ENCODE results near the gene VSIG10L.
A peak's percentile ranks its signal among the peaks of the same experiment; 100 is the strongest.

VSIG10L gene

DNA sequence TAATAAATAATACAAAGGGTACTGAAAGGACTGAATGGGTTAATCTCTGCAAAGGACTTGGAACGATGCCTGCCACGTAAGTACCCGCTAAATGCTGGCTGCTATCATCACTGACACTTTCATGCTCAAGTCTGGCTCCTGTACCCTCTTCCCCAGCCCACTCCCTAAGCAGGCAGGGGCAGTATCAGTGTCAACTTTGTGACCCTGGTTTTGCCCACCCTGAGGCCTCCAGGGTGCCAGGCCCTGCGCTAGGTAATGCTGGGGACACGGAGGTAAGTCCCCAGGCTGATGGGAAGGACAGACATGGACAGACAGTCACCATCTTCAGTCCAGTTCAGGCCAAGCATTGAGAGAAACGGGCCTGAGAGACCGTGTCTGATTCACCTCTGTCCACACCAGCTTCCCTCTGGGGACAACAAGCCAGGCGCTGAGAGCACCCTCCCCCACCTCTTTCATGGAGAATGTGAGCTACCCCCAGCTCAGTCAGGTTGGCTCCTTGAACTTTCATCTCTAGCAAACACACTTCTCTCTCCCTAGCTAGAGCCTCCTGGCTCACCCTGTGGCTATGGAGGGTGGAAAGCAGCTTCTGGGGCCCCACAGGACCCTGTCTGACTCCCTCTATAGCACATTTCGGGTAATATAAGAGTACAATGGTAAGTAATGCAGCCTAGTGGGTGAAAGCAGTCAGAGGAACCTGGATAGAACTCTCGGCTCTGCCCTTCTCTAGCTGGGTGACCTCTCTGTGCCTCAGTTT is 23.4 kb upstream of the VSIG10L start:
- DNase-seq = peak; percentile 38

DNA sequence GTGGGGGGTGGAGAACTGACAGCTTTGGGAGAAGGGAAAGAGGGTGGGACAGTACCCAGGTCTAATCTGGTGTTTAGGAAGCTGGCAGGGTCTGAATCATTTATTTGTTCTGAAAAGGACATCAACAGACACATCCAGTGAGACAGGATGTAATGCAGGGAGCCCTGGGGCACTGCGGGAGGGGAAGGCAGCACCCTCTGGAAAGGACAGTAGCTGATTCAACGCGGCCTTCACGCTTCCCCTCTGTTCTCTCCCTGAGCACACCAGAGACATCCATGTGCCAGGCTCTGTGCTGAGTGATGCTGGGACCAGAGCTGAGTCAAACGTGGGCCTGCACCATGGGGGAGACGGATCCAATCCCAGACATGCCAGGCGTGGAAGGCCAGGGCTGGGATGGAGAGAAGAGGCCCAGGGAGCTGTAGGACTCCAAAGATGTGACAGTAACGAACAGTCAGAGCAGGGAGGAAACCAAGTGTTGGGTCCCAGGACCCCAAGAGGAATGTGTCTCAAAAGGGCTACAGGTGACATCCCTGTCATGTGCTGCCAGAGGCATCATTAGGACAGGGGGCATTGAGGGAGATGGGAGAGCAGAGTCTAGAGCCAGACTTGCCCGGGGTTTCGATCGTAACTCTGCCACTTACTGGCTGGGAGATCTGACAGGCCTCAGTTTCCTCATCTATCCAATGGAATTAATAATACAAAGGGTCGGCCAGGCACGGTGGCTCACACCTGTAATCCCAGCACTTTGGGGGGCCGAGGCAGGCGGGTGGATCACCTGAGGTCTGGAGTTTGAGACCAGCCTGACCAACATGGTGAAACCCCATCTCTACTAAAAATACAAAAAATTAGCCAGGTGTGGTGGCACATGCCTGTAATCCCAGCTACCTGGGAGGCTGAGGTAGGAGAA is 22.5 kb upstream of the VSIG10L start:
- DNase-seq = no peak

DNA sequence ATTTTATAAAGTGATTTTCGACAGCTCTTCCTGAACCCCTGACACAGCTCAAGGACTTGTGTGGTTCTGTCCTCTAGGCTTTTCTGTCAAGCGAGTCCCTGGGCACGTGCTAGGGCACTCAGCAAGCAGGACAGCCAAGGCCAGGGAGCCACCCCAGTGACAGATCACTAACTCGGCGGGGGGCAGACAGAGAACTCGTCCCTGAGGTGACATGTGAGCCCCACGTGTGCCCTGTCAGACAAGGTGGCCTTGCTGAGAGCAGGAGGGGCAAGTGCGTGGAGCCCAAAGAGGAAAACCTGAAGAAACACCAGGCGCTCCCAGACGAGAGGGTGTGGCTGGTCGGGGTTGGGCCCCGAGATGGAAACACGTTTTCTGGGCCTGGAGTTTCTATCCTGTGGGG is 19.3 kb upstream of the VSIG10L start:
- no peak for DNase-seq

DNA sequence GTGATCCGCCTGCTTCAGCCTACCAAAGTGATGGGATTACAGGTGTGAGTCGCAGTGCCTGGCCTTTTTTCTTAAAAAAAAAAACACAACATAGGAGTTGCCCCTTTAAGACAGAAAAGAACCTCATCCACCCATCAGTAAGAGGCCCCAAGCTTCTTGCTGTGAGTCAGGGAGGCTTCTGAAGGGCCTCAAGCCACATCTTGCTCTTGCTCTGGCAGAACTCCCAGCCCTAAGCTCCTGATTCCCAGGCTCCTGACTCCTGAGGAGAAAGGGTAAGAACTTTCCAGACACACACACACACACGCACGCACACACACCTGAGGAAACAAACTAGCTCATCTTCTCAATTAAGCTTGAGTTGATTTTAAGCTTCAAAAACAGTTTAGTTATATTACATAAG is 17.4 kb upstream of the VSIG10L start:
- no peak for DNase-seq

DNA sequence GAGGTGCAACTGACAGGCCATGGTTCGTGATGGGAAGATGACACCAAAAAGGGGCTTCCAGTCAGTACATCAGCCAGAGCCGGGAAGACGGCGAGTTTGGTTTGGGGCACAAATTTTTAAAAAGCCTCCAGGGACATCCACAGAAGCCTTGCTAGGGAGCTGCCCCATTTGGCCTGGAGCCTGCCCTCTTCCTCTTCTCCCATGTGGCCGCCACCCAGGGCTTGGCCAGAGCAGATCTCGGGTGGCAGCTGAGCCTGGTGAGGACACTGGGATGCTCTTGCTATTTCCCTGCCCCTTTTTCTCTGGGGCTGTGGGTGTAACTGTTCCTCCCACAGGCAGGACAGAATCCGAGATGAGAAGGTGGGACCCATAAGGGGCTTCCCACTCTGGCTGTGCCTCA is 16.0 kb upstream of the VSIG10L start:
- no peak for DNase-seq

DNA sequence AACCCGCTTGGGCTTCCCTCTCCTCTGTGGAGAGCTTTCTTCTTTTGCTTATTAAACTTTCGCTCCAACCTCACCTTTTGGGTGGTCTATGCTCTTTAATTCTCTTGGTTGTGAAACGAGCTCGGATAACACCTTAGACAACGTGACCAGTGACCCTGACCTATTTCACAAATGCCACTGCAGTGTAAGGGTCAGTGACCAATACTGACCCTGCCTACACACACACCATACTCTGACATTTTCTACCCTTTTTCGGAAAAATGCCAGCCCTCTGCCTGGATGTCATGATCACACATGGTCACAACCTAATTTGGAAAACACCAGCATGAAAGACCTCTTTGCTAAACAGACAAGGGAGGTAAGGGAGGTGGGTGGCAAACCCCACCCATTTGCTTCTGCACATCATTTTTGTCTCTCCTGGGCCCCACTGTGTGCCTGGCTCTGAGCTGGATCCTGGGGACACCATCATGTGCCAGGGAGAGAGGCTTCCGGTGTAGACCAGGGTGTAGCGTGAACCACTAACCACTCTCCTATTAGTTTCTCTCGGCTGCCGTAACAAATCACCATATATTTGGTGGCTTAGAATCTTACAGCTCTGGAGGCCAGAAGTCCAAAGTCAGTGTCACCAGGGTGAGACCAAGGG is 14.3 kb upstream of the VSIG10L start:
- DNase-seq = no peak

DNA sequence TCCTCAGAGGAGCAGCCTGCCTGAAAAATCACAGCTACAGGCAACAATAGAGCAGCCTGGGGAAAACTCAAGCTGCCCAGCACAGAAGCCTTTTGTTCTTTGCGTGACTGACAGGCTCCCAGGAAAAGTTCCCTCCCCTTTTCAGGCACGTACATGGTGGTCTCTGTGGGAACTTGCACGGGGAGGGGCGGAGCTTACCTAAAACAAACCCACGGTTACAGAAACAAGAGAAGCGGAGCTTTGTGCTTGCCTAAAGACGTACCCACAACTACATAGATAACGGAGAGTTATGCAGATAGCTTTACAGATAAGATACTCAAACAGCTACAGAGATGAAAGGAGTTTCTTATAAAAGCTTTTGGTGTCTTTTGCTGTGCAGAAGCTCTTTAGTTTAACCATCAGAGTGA is 12.8 kb upstream of the VSIG10L start:
- DNase-seq = peak; percentile 51

DNA sequence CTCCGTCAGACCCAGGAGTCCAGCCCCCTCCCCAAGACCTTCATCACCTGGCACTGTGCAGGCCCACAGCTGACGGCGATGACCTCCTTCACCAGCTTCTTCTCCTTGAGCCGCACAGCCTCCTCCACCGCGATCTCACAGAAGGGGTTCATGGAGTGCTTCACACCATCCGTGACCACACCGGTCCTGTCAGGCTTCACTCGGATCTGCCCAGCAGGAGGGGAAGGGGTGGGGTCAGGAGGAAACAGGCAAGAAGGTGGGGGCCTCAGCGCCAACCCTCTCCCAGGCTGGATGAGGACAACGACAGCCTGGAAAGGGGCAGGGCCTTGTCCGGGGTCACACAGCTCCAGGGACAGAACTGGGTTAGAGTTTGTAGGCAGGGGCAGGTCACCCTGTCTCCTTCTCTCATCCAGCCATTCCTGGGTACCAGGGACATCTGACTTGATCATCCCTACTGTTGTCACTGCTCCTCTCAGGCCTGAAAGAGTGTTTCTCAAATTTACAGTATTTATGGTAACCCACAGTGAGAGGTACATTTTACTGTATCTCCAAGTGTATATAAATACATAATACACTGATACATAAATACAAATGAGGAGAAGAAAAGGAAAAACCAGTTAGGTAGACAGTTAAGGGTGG is 12.3 kb upstream of the VSIG10L start:
- DNase-seq = no peak

DNA sequence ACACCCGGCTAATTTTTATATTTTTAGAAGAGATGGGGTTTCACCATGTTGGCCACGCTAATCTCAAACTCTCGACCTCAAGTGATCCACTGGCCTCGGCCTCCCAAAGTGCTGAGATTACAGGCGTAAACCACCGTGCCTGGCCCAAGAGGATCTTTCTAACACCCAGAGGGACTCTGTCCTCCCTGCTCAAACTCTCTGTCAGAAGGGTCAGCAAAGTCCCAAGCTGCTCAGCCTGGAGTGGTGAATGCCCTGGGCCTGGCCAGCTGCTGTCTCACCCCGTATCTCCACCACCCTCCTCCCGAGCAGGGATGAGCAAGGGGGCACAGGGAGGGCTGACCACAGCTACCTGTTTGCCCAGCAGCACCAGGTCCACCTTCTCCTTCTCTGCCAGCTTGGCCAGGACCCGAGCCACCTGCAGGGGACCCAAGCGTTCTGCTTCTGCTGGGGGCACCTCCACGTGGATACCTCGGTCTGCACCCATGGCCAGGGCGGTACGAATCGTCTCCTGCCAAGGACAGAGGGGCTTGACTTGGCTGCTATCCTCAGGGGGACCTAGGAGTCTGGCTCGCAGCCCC is 10.9 kb upstream of the VSIG10L start:
- DNase-seq = no peak

DNA sequence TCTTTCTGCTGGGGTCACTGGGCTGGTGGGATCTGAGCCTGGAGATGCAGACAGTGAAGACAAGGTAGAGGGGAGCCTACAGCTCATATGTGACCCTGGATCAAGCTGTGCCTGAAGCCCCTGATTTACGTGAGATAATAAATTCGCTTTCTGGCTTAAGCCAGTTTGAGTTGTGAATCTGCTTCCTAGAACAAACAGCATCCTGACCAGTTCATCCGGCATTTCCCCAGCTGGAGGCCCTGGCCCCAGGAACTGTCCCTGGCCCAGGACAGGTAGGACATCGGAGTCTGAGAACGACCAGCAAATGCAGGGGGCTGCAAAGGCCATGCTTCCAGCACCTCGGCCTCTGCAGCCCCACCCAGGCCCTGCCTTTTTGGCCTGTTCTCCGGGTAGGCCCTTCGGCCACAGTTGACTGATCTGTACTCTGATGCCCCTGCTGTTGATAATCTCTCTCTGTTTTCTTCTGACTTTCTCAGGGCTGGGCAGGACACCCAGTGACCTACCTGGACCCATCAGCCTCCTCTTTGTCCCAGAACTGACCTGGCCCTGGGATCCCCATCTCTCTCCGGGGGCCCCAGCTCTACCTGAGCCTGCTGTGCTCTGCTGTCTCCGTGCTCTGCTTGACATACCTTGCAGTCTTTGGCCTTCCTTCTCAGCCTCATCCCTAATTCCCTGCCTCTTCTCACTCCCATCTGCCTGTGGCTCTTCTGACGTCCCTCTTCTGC is 9.5 kb upstream of the VSIG10L start:
- no peak for DNase-seq

DNA sequence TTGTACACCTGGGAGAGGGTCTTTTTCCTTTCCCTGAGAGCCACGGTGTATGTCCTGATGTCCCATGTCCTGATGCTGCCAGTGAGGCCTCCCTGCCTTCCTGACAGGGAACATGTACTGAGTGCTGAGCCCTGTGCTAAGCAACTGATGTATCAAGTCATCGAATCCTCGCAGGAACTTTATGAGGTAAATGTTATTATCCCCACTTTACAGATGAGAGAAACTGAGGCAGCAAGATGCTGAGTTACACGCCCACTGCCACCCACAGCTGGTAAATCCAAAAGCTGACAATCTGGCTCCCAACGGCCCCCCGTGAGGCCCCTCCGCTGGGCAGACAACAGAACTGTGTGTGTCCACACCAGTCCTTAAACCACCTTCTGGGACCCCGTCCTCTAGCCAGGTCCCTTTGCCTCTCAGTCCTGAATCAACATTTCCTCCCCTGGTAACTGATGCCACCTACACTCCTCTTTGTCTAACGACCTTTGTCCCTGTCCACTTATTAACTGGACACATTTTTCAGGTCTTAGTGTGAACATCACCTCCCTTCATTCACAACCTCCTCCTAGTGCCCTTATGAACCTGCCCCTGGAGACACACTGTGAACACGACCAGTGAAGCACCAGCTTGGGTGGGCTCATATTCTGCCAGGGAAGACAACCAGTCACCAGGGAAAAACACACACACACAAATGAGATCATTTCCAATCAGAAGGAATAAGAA is 5.4 kb upstream of the VSIG10L start:
- DNase-seq = no peak

DNA sequence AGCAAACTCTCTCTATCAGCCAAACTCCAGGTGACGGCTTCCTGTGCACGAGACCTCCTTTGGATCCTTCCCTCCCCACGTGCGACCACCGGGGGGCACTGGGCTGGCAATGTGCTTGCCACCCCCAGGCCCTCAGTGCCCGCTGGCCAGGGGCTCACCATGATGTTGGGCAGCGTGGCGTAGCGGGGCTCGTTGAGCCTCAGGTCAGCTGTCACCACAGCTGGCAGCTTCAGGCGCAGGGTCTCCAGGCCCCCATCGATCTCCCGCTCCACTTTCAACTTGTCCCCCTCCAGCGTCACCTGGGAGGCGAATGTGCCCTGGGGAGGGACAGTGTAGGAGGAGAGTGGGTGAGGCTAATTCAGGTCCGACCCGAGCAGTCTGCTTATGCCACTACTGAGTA is 4.8 kb upstream of the VSIG10L start:
- DNase-seq = no peak

DNA sequence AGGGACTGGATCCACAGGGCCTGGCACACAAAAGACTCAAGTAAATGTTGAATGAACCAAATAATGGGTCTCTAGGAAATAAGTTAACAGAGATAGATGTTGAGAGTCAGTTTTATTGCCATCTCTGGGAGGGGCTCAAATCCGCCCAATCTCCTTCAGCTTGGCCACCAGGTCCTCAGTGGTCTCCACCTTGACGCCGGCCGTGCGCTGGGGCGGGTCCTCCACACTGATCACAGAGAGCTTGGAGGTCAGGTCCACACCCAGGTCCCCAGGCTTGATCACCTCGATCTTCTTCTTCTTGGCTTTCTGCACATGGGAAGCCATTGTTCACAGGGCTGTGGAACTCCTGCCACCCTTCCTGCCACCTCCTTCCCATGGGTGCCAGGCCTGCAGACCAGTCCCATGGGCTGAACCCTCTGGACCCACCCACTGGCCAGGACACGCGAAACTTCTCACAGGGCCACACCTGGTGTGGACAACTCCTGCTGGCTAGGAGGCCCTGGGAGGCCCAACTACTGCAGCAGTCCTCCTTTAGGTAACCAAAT is 3.2 kb upstream of the VSIG10L start:
- DNase-seq = no peak

DNA sequence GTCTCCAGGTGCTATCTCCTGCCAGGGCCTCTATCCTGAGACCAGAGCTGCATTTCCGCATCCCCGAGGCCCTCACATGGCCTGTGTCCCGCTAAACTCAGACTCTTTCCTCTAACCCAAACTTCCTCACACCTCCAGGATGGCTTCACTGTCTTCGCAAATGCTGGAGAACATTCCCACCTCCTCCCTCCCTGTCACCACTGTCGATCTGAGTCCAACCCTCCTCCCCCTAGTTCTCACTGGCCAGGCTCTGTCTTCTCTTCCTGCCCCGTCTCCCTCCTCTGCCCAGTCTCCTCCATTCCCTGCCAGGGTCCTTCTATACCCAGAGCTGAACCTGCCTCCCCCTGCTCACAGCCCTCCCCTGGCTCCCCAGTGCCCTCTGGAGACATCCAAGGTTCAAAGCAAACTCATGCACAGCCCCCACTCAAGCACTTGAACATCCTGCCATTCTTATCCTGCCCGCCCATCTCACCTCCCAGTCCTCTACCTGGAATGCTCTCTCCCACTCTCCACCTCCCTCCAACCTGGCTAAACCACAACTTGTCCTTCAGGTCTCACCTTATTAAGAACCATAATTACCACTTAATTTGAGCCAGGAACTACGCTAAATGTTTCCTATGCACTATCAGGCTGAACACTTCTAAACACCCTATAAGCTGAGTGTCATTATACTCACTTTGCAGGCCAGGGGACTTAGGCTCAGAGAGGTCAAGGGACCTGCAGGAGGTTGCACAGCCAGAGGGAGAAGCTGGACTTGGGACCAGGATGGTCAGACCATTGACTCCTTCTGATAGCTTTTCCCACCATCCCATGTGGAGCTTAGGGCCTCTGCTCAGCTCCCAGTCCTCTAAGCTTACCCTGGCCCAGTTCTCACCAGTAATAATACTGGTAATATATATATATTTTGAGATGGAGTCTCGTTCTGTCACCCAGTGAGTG is 961 bp upstream of the VSIG10L start:
- no peak for DNase-seq

DNA sequence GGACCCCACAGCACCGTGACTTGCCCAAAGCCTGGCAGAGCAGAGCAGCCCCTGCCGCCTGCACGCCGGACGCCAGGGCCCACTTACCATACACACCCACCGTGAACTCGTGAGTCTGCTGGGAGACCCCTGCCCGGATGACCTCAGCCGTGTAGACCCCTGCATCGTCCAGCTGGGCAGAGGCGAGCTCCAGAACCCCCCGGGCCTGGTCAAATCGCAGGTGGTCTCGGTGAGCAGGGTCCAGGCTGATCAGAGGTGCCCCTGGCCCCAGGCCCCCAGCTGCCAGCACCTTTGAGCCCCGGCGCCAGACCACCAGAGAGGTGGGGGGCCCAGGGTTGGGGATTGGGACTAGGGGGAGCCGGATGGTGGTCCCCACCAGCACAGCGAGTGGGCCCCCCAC is 873 bp downstream of the VSIG10L start:
- DNase-seq = no peak

DNA sequence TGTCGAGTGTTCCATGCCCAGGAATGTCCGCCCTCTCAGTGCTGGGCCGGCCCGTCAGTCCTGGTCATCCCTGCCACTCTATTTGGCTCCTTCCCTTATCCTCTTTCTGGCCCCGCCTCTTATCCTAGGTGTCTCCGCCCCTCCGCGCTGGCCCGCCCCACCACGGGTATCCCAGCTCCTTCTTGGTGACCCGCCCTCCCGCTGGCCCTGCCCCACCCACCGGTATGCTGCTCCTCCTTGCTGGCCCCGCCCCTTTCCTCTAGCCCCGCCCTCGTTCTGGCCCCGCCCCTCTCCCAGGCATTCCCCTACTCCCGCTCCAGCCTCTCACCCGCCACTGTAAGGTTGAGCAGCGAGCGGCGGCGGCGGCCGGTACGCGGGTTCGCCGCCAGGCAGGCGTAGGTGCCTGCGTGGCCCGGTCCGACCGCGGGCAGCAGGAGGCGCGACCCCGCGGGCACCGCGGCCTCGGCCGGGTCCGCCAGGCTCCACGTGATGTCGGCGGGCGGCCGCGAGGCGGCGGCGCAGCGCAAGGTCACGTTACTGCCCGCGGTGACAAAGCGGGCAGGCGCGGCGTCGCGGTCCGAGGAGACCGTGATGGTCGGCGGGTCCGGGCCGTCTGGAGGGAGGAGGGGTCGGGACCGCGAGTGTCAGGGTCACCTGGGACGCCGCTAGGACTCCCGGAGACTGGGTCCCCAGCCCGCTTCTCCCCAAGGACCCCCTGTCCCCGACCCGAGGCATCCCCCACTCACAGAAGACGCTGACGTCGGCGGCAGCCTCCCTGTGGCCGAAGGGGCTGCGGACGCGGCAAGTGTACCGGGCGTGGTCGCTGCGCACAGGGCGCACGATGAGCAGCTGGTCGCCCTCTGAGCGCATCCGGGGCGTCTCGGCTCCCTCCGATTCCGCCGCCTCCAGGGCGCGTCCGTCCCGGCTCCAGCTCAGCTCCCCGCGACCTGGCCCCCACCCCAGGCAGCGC is 2.0 kb downstream of the VSIG10L start:
- DNase-seq = peak; percentile 98

DNA sequence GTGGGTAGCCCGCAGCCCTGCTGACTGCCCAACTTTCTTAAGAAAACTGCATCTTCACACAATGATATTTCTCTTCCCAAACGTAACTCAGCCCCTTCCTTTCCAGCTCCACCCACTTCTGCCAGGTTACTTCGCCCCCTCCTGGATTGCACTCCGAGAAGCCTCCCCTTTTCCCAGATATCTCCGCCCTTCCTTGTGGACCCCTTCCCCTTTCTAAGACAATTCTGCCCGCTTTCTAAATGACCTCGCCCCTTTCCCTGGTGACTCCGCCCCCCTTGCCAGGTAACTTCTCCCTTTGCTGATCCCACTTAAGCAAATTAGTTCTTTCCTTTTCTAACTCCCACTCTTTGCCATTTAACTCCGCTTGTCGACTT is 2.6 kb downstream of the VSIG10L start:
- no peak for DNase-seq

DNA sequence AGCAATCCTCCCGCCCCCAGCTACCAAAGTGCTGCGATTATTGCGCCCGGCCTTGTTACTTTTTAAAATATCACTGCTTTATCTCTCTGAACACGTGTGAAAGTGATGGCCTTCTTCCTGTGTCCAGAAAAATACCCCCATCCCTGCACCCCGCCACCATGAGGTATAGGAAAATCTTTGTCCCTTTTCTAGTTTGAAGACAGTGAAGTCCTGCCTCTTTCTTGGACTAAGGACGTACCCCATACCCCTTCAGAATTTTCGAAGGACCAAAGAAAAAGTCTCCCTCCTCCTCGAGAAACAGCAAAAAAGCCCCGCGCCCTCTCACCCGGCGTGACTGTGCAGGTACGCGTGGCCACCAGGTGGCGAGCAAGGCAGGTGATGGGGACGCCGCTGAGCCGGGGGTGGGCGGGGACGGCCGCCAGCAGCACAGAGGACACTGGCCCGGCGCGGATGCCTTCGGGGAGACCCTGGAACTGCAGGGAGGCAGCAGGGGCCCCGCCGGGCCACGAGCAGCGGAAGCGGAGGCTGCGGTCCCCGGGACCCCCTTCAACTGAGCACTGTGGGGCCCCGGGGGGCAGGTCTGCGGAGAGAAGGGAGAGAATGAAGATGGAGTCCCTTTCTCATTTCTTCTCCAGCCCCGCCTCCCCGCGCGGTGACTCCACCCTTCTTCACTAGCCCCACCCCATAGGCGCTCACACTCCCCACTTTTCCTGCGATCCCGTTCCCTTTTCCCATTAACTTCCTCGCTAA is 3.2 kb downstream of the VSIG10L start:
- peak; percentile 94 for DNase-seq
